Amygdala (tissue), 56 donors: ENCODE data around the gene POU5F1.
A peak's percentile ranks its signal among the peaks of the same experiment; 100 is the strongest.

ENCODE experiments used
- DNase-seq, 56 donors: peaks; one replicate each; lab custom pipeline; 2025; lab: John Stamatoyannopoulos, UW

POU5F1 gene

GRCh38 chr6:31144296-31144969 lies 26.0 kb downstream of the POU5F1 start:
- no peak for DNase-seq

- no peak for DNase-seq
Measured at GRCh38 chr6:31143148-31143547, 27.3 kb downstream of the POU5F1 start.

- DNase-seq: no peak
Measured at GRCh38 chr6:31142361-31142761, 28.1 kb downstream of the POU5F1 start.

GRCh38 chr6:31140643-31141042 lies 29.8 kb downstream of the POU5F1 start:
- no peak for DNase-seq

- no peak for DNase-seq
Measured at GRCh38 chr6:31139599-31139998, 30.9 kb downstream of the POU5F1 start.

GRCh38 chr6:31138982-31139381 lies 31.5 kb downstream of the POU5F1 start, which contains the start of gene PSORS1C2:
TSS of gene PSORS1C2 (minus strand) at chr6:31139066. CDS start at chr6:31139026, 40 bp downstream.
- no peak for DNase-seq

- no peak for DNase-seq
Measured at GRCh38 chr6:31135710-31136109, 34.8 kb downstream of the POU5F1 start.

- no peak for DNase-seq
Measured at GRCh38 chr6:31132806-31133205, 37.7 kb downstream of the POU5F1 start.

- no peak for DNase-seq
Measured at GRCh38 chr6:31131595-31131994, 38.9 kb downstream of the POU5F1 start.

GRCh38 chr6:31130751-31131150 lies 39.7 kb downstream of the POU5F1 start:
- no peak for DNase-seq

- DNase-seq: no peak
Measured at GRCh38 chr6:31129130-31129529, 41.4 kb downstream of the POU5F1 start.

GRCh38 chr6:31128093-31128676 lies 42.3 kb downstream of the POU5F1 start:
- peak in 22 of 56 donors; percentile 2 to 49 (median 12) for DNase-seq

GRCh38 chr6:31126396-31127175 lies 43.9 kb downstream of the POU5F1 start:
- DNase-seq: no peak

- DNase-seq: no peak
Measured at GRCh38 chr6:31125586-31126363, 44.7 kb downstream of the POU5F1 start.

- DNase-seq: no peak
Measured at GRCh38 chr6:31125162-31125561, 45.3 kb downstream of the POU5F1 start.

GRCh38 chr6:31122791-31123706 lies 47.4 kb downstream of the POU5F1 start:
- peak in 37 of 56 donors; percentile 1 to 61 (median 19) for DNase-seq

GRCh38 chr6:31121131-31121790 lies 49.2 kb downstream of the POU5F1 start:
- no peak for DNase-seq

- DNase-seq: no peak
Measured at GRCh38 chr6:31120151-31120915, 50.1 kb downstream of the POU5F1 start, which contains the start of gene CDSN. TSS of gene CDSN (minus strand) at chr6:31120446. CDS start at chr6:31120419, 27 bp downstream.
